GM13976 (cell line): Measurements from ENCODE around the gene SLC9A9.

Experiments used
- DNase-seq: peaks from one replicate; pipeline ENCODE4 v3.0.0; 2012; ENCODE audit warnings: low spot score
- CTCF ChIP-seq: IDR thresholded peaks from 2 replicates; pipeline ENCODE4 v1.5.1; 2012; ENCODE audit warnings: borderline replicate concordance, mild to moderate bottlenecking; ENCODE audit not compliant: insufficient read depth; ENCODE audit errors: extremely low read depth, missing control alignments, control extremely low read depth
- in situ Hi-C: fragments of 300-500 bp; cut with MboI; formaldehyde crosslinking; loops from one replicate; pipeline ENCODE4 v1.12.0; 2022; ENCODE audit warnings: low sequenced_read_pairs, mixed read lengths, inconsistent platforms; ENCODE audit not compliant: unreplicated experiment

Gene SLC9A9

GRCh38 chr3:143450632-143451031, 397.6 kb downstream of the SLC9A9 start:
- no peak for TF ChIP-seq CTCF
- in situ Hi-C loops, result no loop called here
- DNase-seq, result no peak

- no peak for DNase-seq
- in situ Hi-C loops, result no loop called here
- no peak for TF ChIP-seq CTCF
These were observed 400.8 kb downstream of the SLC9A9 start for GRCh38 chr3:143447491-143447890.

- DNase-seq, result peak; percentile 37
- no peak for TF ChIP-seq CTCF
- in situ Hi-C loops, result no loop called here
These were observed 403.1 kb downstream of the SLC9A9 start for GRCh38 chr3:143445118-143445517.

GRCh38 chr3:143443851-143444331, 404.4 kb downstream of the SLC9A9 start:
- TF ChIP-seq CTCF, result no peak
- DNase-seq, result no peak
- in situ Hi-C loops, result no loop called here

- in situ Hi-C loops, result no loop called here
- no peak for TF ChIP-seq CTCF
- DNase-seq, result no peak
These were observed 405.3 kb downstream of the SLC9A9 start for GRCh38 chr3:143442814-143443447.

- TF ChIP-seq CTCF, result no peak
- no peak for DNase-seq
- in situ Hi-C loops, result no loop called here
These were observed 406.6 kb downstream of the SLC9A9 start for GRCh38 chr3:143441516-143442171.

GRCh38 chr3:143439817-143440216, 408.5 kb downstream of the SLC9A9 start:
- in situ Hi-C loops, result no loop called here
- no peak for TF ChIP-seq CTCF
- no peak for DNase-seq
